SH-SY5Y (cell line): Measurements from ENCODE around the gene SPRED2.

Source experiments
- GATA2 ChIP-seq: IDR thresholded peaks from 2 replicates; pipeline ENCODE4 v1.6.1; 2011; ENCODE audit warnings: mild to moderate bottlenecking, low read depth, low read length
- GATA3 ChIP-seq: IDR thresholded peaks from 2 replicates; pipeline ENCODE4 v1.6.1; 2011; ENCODE audit warnings: low read depth, mild to moderate bottlenecking, low read length, moderate library complexity

DNA sequence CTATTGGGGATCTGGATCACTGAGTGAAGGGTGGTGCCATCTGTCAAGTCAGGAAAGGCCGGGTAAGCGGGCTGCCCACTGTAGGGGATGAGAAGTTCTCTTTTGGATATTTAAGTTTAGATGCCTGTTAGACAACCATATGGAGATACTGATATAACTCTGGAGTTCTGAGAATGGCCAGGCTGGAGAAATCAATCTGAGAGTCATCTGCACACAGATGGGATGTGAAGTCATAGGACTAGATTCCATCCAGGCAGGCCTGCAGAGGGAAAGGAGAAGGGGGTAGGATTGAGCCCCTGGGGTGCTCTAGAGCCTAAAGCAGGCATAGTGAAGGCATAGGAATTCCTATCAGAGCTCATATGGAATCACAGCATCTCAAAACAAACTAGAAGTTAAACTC lies 30.1 kb downstream of the SPRED2 start:
- no peak for TF ChIP-seq GATA2
- no peak for TF ChIP-seq GATA3
